GM18498 (cell line): ENCODE measurements around the gene UNC5A.
"Not testable (repeated sequence)": the region's sequence is repeated elsewhere in the genome, so short reads cannot be mapped to it uniquely, and the experiment has no call there.

ENCODE experiments used
- ATAC-seq: cut with Tn5 transposase; IDR thresholded peaks from one replicate; pipeline ENCODE4 v1.9.1; 2021; ENCODE audit warnings: mild to moderate bottlenecking, moderate library complexity; ENCODE audit not compliant: unreplicated experiment

UNC5A gene

DNA sequence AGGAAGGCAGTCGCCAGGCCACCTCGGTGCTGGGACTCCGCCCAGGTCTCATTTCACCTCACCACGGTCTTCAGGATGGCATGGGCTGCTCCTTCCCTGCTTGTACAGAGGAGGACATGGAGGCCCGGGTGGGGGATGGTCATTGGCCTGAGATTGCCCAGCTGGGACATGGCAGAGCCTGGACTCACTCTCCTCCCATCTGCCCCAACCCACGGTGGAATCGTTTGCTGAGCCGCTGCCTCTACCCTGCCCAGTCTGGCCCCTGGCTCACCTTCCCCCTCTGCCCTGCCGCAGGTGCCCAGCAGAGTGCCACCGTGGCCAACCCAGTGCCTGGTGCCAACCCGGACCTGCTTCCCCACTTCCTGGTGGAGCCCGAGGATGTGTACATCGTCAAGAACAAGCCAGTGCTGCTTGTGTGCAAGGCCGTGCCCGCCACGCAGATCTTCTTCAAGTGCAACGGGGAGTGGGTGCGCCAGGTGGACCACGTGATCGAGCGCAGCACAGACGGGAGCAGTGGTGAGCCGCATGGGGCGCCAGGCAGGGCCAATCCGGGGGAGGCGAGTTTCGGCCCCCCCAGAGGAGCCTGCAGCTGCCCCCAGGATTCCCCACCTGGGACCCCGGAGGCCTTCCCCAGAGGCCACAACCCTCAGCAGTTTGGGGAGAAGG lies 52.1 kb downstream of the UNC5A start:
- ATAC-seq: no peak

GRCh38 chr5:176863041-176863764 lies 52.8 kb downstream of the UNC5A start:
- no peak for ATAC-seq

GRCh38 chr5:176863765-176864098 lies 53.4 kb downstream of the UNC5A start:
- ATAC-seq: no peak

DNA sequence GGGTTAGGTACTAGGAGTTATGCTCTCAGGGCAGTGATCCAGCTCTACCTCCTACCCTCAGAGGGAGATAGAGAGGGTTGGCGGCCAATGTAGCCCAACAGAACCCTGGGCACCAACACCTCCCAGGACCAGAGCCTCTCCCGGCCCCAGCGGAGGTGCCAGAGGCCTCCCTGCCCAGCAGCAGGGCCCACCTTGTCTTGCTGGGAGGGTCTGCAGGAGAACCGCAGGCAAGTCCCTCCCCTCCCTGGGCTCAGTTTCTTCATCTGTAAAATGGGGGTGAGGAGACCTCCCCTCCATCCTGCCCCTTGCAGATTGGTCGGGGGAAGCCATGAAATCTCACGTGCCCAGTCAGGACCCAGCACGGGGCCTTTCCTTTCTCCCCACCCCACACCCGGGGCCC lies 54.4 kb downstream of the UNC5A start:
- no peak for ATAC-seq

GRCh38 chr5:176865964-176866363 lies 55.6 kb downstream of the UNC5A start:
- ATAC-seq: no peak

GRCh38 chr5:176866707-176867310 lies 56.5 kb downstream of the UNC5A start:
- ATAC-seq: no peak

DNA sequence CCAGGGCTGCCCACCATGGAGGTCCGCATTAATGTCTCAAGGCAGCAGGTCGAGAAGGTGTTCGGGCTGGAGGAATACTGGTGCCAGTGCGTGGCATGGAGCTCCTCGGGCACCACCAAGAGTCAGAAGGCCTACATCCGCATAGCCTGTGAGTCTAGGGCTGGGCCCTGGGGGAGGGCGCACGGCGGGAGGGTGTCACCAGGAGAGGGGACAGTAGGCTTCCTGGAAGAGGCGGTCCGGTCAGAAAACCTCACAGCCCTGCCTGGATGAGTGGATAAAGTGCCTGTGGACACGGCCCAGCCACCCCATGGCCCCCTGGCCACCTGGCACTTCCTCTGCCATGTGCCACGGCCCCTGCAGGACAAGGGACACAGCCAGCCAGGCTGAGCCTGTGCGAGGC lies 57.8 kb downstream of the UNC5A start:
- no peak for ATAC-seq

- ATAC-seq: no peak
Measured at GRCh38 chr5:176868731-176869130, 58.4 kb downstream of the UNC5A start.

- no peak for ATAC-seq
Measured at GRCh38 chr5:176869501-176870109, 59.2 kb downstream of the UNC5A start.

GRCh38 chr5:176870110-176870591 lies 59.8 kb downstream of the UNC5A start:
- no peak for ATAC-seq

- not testable (repeated sequence) for ATAC-seq
Measured at GRCh38 chr5:176870644-176871043, 60.3 kb downstream of the UNC5A start.

DNA sequence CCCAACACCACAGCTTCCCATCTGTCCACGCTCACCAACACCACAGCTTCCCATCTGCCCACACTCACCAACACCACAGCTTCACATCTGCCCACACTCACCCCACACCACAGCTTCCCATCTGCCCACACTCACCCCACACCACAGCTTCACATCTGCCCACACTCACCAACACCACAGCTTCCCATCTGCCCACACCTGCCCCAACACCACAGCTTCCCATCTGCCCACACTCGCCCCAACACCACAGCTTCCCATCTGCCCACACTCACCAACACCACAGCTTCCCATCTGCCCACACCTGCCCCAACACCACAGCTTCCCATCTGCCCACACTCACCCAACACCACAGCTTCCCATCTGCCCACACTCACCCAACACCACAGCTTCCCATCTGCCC lies 62.2 kb downstream of the UNC5A start:
- ATAC-seq: not testable (repeated sequence)

- not testable (repeated sequence) for ATAC-seq
Measured at GRCh38 chr5:176873011-176873410, 62.7 kb downstream of the UNC5A start.

DNA sequence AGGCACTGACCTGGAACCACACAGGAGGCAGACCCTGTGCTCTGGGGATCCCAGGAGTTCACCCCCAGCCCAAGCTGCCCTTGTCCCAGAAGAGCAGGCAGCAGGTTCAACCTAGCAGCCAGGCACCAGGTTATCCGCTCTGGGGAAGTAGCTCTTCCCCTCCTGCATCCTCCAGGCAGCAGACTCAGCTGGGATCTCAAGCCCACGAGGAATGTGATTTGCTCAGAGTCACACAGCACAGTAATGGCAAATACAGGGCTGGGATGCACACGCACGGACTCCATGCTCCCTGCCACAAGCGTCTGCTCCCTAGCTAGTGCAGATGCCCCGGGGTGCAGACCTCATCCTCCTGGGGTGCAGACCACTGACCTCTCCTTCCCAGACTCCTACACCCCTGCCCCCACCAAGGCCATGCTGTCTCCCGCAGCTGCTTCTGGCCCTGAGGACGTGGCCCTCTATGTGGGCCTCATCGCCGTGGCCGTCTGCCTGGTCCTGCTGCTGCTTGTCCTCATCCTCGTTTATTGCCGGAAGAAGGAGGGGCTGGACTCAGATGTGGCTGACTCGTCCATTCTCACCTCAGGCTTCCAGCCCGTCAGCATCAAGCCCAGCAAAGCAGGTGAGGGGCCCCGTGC lies 63.3 kb downstream of the UNC5A start:
- ATAC-seq: no peak

GRCh38 chr5:176874198-176874780 lies 63.9 kb downstream of the UNC5A start:
- ATAC-seq: no peak

DNA sequence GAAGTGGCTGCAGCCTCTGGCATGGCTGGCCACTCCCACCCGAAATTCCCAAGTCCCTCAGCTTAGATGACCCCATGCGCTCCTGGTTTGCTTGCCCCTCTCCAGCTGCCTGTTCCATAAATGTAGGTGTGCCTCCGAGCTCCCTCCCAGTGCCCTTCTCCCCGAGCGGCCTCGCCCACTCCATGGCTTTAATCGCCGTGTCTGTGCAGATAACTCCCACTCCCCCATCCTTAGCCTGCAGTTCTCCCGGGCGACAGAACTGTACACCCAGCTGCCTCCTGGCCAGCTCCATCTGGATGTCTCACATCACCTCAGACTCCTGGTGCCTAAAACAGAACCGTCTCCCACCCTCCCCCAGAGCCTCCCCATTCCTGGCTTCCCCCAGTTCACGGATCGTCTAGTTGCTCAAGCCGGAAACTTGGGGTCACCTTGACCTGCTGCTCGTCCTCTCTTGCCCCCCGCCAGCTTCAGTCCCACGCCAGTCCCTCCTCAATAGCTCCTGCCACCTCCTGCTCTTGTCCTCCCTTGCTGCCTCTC lies 64.7 kb downstream of the UNC5A start:
- no peak for ATAC-seq

GRCh38 chr5:176875783-176876505 lies 65.6 kb downstream of the UNC5A start:
- ATAC-seq: no peak

DNA sequence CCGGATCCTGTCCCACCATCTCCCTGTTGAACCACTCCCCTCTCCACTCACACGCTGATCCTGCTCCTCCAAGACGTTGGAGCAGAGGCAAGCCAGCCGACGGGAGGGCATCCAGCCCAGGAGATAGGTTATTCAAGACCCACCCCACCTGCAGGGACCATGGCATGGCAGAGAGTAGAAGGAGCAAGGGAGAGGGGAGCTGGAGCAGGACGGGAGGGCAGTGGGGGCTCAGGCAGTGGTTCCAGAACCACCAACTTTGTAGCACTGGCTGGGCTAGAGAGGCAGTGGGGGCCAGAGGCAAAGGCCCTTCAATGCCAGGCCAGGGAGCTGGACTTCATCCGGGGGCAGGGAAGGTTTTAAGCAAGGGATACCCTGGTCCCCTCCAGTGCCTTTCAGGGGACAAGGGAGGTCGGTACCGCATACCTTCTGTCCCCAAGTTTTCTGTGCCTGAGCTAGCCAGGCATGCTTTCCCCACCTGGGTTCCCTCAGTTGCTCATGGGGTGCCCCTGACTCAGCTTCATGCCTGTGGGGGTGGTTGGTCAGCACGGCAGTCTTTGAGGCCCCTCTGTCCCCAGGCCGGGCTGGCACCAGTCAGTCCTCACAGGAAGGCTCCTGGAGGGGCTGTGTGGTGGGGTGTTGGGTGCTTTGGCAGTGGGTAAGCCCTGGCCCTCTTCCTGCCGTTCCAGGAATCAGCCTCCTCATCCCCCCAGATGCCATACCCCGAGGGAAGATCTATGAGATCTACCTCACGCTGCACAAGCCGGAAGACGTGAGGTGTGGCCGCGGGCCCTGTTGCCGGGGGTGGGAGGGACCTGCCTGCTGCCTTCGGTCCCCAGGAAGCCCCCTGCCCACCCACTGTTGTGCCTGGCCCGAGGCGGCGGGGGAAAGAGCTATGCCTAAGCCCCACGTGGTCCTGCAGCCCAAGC lies 66.4 kb downstream of the UNC5A start:
- ATAC-seq: no peak

- no peak for ATAC-seq
Measured at GRCh38 chr5:176877793-176878331, 67.5 kb downstream of the UNC5A start.
